NCI-H1694 (cell line): ENCODE results near the gene CEP72.

ENCODE experiments used
- DNase-seq: peaks from one replicate; lab custom pipeline; 2025; lab: John Stamatoyannopoulos, UW

The CEP72 gene

DNA sequence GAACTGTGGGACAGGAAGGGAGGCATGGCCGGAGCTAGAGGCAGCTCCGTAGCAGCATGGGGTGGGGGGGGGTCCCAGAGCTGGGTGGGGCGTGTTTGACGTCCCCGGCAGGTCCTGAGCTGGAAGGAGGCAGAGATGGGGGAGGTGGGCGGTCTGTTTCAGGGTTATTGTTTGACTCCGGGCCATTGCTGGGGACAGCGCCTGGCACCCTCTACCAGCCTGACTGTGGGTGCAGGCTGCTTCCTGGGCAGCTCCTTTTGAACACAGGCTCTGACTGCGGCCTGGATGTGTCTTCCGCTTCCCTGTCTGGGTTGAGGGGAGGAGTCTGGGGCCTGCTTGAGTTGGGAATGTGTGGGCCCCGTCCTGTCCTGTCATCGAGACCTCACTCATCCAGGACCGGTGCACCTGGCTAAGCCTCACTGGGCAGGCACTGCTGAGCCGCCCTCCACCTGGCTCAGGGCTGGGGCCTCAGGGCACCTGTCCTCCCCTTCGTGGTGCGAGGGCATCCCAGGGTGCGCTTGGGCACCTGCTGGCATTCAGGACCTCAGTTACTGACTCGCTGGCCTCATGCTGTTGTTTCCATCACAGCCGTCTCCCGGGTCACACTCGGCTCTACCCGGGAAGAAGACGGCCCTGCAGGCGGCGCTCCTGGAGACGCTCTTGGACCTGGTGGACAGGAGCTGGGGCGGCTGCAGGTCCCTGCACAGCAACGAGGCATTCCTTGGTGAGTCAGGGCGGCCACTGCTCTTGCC is 26.5 kb downstream of the CEP72 start:
- no peak for DNase-seq

DNA sequence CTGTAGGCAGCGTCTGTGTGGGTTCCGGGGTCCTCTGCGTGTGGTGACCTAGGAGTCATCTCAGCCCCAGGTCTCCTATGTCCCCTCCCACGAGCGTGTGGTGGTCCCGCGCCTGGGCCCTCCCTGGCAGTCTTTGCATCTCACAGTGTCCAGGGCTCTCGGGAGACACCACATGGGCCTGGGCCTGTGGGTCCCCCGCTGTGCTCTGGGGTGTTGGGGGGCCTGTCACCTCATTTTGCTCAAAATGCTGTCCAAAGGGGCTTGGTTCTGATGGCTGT is 27.1 kb downstream of the CEP72 start:
- no peak for DNase-seq

DNA sequence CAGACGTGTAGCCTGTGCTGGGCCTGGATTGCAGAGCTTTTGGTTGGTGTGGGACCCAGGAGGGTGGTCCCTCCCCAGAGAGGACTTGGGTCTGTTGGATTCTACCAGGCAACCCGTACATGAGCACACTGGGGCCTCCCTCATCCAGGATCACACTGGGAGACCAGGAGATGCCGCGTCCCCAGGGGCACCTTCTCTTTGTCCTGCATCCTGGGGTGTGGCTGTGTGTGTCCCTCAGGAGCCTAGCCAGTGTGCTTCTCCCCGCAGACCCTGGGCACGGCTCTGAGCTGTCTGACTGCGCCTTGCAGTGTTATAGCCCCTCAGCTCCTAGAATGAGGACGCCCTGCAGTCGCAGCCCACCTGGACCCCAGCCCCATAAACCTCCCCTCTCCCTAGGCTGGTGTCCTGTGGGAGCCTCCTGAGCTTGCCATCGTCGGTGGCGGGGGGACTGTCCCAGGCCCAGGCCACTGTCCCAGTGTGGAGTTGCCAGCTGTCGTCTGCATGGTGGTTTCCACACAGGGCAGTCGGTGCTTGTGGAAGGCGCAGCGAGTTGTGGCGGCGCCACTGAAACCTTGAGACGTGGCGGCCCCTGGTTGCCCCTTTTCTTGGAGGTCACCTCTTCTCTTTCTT is 27.6 kb downstream of the CEP72 start:
- DNase-seq = no peak

DNA sequence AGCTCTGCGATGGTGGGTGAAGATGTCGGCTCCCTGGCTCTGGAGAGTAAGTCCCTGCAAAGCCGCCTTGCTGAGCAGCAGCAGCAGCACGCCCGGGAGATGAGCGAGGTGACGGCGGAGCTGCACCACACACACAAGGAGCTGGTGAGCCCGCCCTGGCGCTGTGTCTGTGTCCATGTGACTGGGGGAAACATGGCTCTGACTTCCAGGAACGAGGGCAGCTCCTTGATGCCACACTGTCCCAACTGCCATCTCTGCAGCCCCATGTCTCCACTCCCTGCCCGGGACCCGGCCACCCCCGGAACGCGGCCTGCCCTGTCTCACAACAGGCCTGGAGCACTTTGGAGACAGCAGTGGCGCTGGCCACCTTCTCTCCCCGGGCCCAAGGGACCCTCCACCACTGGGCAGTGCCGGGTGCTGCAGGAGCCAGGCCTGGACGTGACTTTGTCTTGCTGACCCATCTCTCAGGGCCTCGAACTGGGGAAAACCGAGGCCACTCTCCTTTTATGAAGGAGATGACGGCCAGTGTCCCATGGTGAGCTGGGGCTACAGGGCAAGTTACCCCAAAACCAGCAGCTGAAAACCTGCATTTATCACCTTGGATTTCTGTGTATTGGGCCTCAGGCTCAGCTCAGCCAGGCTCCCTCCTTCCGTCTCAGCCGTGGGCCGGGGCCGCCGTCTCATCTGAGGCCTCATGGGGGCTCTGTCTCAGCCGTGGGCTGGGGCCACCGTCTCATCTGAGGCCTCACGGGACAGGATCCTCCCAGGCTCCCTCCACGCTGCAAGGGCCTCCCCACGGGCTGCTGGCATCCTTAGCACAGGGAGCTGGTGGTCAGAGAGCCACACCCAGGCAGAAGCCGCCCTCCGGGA is 28.6 kb downstream of the CEP72 start:
- DNase-seq = no peak

DNA sequence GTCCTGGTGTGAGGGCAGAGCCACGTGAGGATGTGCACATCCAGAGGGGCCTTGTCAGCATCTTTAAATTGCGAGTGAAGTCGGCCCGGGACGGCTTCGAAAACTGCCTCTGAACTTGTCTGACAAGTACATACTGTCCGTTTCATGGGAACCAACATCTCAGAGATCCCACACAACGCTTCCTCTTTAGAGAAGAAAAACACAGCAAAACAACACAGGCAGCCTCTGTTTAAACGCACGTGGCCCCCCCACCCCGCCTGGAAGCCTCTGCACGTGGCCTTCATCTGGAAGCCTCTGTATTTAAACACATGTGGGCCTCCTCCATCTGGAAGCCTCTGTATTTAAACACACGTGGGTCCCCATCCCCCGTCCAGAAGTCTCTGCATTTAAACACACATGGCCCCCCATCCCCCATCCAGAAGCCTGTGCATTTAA is 29.2 kb downstream of the CEP72 start:
- DNase-seq = no peak

DNA sequence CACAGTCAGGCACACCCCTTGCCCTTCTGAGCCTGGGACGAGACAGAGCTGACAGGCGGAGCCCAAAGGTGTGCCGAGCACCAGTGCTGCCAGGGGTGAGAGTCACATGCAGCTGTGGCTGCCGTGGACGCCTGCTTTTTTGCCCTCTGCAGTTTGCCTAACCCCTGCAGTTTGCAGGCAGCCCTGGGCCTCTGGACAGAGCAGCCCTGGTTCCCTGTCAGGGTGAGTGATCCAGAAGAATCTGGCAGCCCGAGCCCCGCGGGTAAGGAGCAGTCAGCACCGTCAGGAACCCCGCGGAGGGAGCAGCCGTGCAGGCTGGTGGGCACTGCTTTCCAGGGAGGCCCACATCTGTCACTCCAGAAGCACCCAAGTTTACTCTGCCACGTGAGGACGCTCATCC is 30.3 kb downstream of the CEP72 start:
- peak; percentile 86 for DNase-seq

DNA sequence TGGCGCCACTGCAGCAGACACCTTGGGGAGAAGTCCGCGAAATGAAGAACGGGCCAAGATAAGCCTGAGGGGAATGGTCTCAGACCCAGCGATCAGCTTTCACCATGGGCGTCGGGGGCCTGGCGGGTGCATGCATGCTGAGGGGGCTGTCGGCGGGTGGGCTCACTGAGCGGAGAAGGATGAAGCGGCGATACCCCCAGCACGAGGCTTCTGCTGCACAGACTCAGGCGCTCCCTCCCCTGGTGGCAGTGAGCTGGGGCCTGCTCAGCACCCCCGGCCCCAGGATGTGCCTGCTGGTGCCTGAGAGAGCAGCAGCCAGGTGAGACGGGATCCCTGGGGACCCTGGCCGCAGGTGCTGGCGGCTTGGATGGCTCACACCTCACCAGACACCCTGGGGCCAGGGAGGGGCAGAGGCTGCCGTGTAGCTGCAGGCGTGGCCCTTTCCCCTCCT is 31.2 kb downstream of the CEP72 start:
- DNase-seq = no peak

DNA sequence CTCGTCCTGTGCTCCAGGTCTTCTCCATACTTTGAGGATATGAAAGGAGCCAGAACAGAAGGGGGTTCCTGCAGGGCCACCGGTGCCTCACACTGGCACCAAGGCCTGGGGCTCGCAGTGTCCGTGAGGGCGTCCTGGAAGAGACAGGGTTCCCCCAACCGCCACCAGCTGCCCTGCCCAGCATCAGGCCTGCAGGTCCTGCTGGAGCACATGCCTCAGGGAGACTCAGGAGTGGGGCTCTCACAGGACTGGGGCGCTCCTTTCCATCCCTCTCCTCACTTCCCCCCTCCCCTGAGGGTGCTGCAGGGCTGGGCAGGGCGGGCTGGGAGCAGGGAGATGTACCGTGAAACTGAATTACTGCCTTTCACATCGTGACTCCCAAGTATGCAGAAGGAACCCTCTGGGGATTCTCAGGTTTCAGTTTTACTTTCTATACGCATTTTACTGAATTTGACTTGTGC is 31.7 kb downstream of the CEP72 start:
- DNase-seq = no peak

DNA sequence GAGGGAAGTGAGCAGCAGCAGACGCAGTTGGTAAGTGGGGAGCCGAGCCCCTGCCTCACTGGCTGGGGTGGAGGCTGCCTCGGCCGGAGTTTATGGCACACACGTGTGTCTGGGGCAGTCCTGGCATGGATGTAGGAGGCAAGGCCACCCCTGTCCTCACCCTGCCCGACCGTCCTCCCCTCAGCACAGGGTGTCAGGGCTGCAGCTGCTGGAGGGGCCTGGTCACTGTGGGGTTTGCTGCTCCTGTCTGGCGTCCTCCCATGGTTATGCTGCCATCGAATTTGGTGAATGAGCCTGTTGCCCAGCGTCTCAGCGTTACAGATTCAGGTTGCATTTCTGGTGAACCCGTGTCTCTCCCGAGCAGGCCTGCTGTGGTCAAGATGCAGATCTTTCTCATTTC is 32.4 kb downstream of the CEP72 start:
- DNase-seq = no peak

DNA sequence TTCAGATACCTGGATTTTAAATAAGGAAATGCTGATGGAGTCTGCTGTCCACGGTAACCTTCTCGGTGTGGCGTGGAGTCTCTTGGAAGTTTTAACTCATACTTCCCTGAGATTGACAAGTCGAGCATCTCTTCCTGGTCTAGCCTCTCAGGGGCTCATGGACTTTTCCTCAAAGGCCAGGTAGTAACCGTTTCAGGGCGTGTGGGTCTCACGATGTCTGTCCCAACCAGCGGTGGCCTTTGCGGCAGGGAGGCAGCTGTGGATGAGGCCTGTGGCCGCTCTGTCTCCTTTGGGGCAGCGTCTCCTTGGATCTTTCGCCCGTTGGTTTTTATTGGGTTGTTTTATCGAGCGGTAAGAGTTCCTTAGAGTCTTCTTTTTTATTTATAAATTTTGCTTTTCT is 32.8 kb downstream of the CEP72 start:
- DNase-seq = no peak

DNA sequence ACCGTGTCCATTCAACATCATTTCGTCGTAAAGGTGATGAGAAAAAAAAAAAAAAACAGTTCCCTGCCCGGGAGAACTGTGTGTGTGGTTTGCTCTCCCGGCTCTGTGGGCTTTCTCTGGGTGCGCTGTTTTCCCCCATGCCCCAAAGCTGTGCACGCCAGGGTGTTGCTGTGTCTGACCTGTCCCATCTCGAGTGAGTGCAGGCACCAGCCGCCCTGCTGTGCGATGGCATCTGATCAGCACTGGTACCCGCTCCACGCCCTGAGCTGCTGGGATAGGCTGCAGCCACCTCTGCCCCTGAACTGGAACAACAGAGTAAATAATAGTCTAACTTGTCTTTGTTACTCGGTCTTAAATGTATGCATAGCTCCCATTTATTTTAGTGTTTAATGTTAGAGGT is 33.3 kb downstream of the CEP72 start:
- DNase-seq = no peak

DNA sequence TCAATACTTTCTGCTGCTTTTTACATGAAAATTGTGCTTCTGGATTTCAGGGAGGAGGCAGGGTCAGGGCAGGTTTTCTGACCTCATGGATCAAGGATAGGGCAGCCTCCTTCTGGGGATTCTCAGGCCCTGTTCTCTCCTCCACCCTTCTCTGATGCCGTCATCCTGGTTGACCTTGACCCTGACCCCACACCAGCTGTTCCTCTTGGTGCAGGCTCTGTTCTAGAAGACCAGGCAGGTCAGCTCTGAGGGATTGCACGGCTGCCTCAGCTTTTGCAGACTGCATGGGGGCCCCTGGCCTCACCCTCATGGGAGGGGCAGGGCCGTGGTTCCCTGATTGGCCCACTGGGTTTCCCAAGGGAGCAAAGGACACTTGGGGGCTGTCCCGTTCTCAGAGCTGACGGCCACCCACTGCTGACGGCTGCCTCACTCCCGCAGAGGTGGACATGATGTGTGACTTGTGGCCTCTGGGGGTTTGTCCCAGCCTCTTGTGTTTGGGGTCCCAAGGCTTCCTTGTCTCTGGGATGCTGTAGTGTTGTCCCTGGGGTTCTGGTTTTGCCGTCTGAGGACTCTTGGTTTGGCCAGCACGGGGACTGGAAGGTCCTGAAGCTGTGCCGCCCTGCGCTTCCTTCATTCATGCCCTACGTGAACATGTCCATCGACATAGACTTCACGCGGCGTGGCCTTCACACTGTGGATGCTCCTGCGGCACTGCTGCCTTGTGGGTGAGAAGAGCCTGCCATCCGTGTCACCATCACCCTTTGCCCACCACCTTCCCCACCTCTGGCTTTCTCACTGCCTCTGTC is 34.5 kb downstream of the CEP72 start:
- no peak for DNase-seq

DNA sequence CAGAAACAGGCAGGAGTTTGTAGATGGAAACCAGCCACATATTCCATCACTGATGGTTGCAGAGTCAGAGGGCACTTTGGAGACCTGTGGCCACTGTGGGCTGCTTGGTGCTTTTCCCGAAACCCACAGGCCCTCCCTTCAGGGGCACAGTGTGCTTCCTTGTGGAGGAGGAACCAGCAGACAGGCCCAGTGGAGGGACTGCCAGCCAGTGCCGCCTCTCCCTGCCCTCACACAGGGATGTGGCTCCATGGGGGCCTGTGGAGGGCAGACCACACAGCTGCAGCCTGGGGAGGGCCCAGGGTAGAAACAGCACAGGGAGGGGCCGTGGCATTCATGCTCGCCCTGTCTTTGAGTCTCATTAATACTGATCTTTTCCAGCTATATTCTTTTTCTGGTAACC is 35.2 kb downstream of the CEP72 start:
- DNase-seq = no peak

DNA sequence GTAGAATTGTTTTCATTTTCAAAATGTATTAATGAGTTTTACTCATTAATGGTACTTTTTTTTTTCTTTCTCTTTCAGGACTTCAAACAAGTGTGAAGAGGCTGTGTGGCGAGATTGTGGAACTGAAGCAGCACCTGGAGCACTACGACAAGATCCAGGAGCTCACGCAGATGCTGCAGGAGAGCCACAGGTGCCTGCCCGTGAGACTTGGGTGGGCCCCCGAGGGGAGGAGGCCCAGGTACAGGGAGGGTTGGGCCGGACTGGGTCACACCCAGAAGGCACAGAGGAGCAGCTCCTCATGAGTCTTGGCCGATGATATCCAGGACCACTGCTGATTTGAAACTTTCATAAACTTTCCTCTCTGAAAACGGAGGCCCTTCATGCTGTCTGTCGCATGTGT is 35.6 kb downstream of the CEP72 start:
- DNase-seq = no peak

DNA sequence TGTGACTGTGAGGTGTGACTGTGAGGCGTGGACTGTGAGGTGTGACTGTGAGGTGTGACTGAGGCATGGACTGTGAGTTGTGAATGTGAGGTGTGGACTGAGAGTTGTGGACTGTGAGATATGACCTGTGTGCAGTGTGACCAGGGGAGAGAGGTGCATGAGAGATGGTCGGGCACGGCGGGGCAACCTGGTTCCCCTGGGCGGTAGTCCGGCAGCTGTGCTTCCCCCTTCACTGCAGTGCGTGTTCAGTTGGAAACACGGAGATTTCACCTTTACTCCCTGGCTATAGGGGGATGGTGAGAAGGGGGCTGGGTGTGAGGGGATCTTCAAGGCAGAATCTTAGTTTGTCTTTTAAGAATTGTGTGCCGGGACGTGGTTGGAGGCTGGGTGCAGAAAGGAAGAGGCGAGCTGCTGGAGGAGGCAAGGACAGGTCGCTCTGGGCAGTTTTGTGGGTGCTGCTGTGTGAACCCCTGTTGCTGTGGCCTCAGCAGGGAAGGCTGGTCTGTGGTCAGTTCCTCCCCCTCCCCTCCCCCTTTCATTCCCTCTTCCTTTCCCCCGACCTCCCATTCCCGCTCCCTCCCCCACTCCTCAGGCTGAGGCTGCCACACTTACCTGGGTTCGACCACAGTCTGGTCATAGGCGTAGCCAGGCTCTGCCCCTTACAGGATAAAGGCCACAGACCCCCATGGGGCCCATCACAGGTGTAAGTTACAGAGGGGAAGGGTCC is 39.3 kb downstream of the CEP72 start:
- DNase-seq = no peak

DNA sequence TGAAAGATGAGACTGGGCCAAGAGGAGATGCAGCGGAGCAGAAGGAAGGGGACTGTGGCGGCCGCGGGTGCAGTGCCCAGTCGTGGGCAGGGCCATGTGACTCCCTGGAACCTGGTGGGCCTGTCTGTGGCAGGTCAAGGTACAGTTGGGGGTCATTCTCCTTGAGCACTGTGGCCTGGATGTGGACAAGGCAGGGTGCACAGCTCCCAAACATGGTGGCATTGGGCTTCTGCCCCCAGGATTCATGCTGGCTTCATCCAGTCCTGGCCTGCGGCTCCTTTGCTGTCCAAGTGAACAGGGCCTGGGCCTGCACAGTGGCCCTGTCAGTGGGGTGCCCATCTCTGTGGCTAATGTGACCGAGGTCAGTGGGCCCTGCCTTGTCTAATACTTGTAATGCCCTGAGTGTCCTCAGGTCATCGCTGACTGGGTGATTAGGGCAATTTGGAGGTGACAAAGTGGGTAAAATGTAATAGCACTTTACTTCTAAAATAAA is 39.9 kb downstream of the CEP72 start:
- DNase-seq = no peak

DNA sequence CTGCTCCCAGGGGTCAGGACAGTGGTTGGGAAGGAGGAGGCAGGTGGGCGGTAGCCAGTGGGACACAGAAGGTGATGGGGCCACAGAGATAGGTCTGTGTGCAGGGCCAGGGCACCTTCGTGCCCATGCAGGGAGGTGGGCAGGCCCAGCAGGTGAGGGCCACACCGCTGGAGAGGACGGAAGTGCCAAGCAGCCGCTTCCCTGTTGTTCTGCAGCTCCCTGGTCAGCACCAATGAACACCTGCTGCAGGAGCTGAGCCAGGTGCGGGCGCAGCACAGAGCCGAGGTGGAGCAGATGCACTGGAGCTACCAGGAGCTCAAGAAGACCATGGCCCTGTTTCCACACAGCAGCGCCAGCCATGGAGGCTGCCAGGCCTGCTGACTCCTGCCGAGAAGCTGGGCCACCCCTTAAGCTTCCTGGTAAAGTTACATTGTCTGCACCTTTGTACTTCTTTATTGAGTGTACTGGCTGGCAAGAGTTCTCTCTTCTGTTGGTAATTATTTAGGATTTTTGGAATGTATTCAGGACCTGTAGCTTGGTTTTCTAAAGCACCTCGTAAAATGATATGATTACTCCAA is 40.7 kb downstream of the CEP72 start:
- no peak for DNase-seq

DNA sequence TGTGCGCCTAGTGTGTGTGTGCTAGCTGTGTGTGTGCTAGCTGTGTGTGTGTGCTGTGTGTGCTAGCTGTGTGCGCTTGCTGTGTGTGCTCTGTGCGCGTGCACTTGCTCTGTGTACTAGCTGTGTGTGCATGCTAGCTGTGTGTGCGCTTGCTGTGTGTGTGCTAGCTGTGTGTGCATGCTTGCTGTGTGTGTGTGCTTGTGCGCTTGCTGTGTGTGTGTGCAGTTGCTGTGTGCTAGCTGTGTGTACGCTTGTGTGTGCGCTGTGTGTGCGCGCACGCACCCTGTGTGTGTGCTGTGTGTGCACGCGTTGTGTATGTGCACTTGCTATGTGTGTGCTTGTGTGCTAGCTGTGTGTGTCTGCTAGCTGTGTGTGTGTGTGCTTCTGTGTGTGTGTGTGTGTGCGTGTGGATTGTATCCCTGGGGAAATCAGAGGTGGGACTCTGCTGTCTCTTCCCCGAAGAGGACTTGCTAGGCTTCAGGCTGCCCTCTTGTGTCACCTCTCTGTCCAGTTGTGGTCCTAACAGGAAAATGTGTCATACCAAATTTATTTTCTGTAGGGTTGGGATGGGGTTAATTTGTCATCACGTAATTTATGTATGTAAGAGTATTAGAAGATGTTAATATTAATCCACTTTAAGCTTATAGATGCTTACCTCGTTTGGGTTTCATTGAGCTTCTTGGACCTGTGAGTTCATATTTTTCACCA is 42.1 kb downstream of the CEP72 start:
- DNase-seq = no peak

DNA sequence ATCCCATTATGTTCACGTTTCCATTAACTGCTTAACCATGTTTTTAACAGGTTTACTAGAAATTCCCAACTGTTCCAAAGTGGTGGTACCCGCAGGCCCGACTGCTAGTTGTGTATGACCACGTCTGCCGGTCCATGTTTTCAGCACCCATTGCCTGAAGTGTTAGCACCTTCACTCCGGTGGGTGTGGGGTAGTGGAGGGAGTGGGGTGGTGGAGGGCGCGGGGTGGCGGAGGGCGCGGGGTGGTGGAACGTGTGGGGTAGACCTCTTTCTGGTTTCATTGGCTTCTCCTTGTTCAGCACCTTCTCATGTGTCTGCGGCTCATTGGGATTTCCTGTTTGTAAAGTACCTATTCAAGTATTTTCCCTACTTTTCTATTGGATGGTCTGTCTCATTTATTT is 43.3 kb downstream of the CEP72 start:
- no peak for DNase-seq

DNA sequence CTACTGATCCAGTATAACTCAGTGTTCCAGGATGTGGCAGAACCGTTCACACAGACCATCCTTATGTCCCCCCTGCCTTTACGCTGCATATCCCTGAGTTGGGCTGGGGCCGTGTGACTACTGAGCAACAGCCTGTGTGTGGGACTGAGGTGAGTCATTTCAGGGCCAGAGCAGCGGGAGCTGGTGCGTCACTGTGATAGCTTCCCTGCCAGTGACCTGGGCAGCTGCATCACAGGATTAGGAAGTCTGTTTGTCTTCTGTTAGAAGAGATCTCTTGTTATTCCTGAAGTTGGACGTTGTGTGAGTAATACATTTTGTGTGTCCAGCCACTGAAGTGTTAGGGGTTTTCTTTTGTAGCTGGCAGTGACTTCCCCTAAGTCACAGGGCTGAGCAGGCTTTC is 45.4 kb downstream of the CEP72 start:
- DNase-seq = no peak
